ENCODE results near the gene KCNK16. TPM values are rescaled to one million over a fixed set of nuclear protein-coding genes. Genes with fewer than 3 reads are reported as not detected.

The KCNK16 gene
- total RNA-seq = not detected

DNA sequence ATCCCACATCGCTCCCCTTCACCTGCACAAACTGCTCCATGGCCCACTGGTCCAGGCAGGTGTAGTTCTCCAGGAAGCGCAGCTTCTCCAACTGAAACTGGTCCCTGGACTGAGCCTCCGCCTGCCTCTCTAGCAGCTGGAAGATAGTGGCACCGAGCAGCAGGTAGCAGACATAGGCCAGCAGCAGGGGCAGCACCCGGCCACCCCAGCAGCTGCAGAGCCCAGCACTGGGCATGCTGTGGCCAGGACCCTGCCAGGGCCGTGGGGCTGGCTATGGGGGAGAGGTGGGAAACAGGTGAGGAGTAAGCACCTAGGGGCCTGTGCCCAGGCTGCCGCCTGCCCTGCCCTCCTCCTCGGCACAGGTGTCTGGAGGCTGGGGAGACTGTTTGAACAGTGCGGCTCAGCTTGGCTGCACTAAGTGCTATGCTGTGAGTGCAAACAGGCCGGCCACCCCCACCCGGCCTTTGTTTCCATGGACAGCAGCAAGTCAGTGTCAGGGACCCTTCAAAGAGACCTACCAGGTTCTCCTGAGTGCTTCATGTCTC is at the start of gene KCNK16:
Gene KCNK16, minus strand, starts transcription at position 397 of the 545 bp plus-strand sequence. Its CDS starts 162 bp downstream, at position 235.
- no peak for TF ChIP-seq CTCF (IDR thresholded peaks at IDR 0.05)
- TF ChIP-seq POLR2A (IDR thresholded peaks at IDR 0.05) = no peak
- no peak within 1 kb of the TSS for H3K4me3 ChIP-seq
- no peaks in the 10 kb centered on the region for H3K9me3 ChIP-seq
- no peak within 1 kb of the TSS for H3K27ac ChIP-seq
- no peaks in the 10 kb centered on the region for H3K4me1 ChIP-seq
- no peaks in the 10 kb centered on the region for H3K36me3 ChIP-seq
- peaks cover 0 to 34% (median 0%) of the 10 kb centered on the region in 4 donors for H3K27me3 ChIP-seq
- intact Hi-C loops (cut with DNase I) = no loop called here
- DNase-seq = no peak
- 17 to 60% methylated on average over 1 to 2 of the region's 11 CpGs for WGBS, 2 donors

DNA sequence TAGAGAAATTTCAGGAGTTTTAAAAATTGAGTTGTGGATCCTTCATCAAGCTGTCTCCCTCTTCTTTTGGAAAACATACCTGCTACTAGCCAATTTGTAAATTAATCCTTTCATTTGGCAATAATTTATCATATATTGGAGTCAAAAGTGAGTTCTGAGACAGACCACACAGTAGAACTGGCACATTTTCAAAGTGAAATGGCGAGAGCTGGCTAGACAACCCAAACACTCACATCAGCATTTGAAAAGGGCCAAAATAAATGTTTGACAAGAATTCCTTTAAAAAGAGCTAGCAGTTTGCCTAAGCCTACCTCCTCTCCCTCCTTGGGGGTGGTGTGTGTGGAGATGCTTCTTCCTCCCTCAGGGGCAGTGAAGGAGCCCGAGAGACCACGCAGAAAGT is 47.9 kb upstream of the KCNK16 start:
- 31 to 65% methylated on average over 3 of the region's 3 CpGs for WGBS, 2 donors
- no peaks in the 10 kb centered on the region for H3K4me1 ChIP-seq

GRCh38 chr6:39369987-39370386 is 47.5 kb upstream of the KCNK16 start:
- H3K36me3 ChIP-seq = no peaks in the 10 kb centered on the region
- WGBS, 2 donors = 0% methylated on average over 1 of the region's 1 CpG; no CpG with 5 or more reads in 1 of the 2 donors
- no peak overlapping the region for H3K4me3 ChIP-seq
- H3K27ac ChIP-seq = no peak overlapping the region
- H3K9me3 ChIP-seq = no peaks in the 10 kb centered on the region
- DNase-seq = no peak
- H3K4me1 ChIP-seq = no peaks in the 10 kb centered on the region
- intact Hi-C loops (cut with DNase I) = no loop called here
- TF ChIP-seq POLR2A (IDR thresholded peaks at IDR 0.05) = no peak
- TF ChIP-seq CTCF (IDR thresholded peaks at IDR 0.05) = peak in 1 of 6 experiments; percentile 16
- H3K27me3 ChIP-seq = no peaks in the 10 kb centered on the region

More for the DNA sequence above, 47.9 kb upstream of the KCNK16 start:
- Histone ChIP-seq H3K4me3 (no peak overlapping the region), H3K9me3 (no peaks in the 10 kb centered on the region), H3K36me3 (no peaks in the 10 kb centered on the region), H3K27ac (no peak overlapping the region), H3K27me3 (no peaks in the 10 kb centered on the region)
- TF ChIP-seq POLR2A (IDR thresholded peaks at IDR 0.05) (no peak), CTCF (IDR thresholded peaks at IDR 0.05) (no peak)
- no peak for DNase-seq
- intact Hi-C loops (cut with DNase I) = no loop called here

GRCh38 chr6:39367700-39368099 is 45.2 kb upstream of the KCNK16 start:
- no peaks in the 10 kb centered on the region for H3K9me3 ChIP-seq
- no peak for TF ChIP-seq CTCF (IDR thresholded peaks at IDR 0.05)
- no peak for TF ChIP-seq POLR2A (IDR thresholded peaks at IDR 0.05)
- no peaks in the 10 kb centered on the region for H3K4me1 ChIP-seq
- H3K27me3 ChIP-seq = no peaks in the 10 kb centered on the region
- intact Hi-C loops (cut with DNase I) = no loop called here
- 62 to 63% methylated on average over 3 of the region's 3 CpGs for WGBS, 2 donors
- H3K27ac ChIP-seq = no peak overlapping the region
- DNase-seq = no peak
- no peaks in the 10 kb centered on the region for H3K36me3 ChIP-seq
- H3K4me3 ChIP-seq = no peak overlapping the region

DNA sequence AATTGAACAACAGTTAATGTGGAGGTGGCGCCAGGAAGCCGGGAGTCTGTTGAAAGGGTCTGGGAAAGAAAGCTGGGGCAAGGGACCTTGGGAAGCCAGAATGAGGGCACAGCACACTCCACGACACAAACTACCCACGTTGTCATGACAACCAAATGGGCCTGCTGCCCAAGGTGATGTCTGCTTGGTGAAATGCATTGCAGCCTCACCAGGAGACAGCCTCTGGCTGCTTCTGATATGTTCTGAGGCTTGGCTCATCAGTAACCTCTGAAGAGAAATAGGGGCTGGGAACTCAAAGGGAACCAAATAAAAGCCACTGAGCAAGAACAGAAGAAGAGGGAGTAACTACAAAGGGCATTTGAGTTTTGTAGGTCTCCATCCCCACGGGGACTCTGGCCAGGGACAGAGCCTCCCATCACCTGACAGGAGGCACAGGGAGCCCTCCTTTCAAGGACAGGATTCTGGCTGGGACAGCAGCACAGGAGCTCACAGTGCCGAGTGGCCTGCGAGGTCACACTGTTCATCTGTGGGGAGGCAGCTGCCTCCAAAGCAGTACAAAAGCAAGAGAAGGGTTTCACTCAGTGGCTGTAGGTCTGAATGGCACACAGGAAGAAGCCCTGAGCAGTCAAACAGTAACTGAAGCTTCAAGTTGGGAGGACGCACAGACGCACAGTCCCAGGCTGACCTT is 44.6 kb upstream of the KCNK16 start:
- WGBS, 2 donors = 72 to 82% methylated on average over 9 of the region's 9 CpGs
- Histone ChIP-seq H3K36me3 (no peaks in the 10 kb centered on the region), H3K4me1 (peaks cover 0 to 3% (median 2%) of the 10 kb centered on the region in 3 donors), H3K27me3 (no peaks in the 10 kb centered on the region), H3K9me3 (no peaks in the 10 kb centered on the region), H3K4me3 (no peak overlapping the region), H3K27ac (no peak overlapping the region)
- intact Hi-C loops (cut with DNase I) = no loop called here
- DNase-seq = no peak
- TF ChIP-seq POLR2A (IDR thresholded peaks at IDR 0.05) (no peak), CTCF (IDR thresholded peaks at IDR 0.05) (no peak)
